ENCODE results near the gene ZSCAN12. TPM values are rescaled to one million over a fixed set of nuclear protein-coding genes. Genes with fewer than 3 reads are reported as not detected.

The ZSCAN12 gene
- total RNA-seq, 2 donors from 2014 or later, result 5.6 to 6.4 TPM

Other genes with a start within 250 kb of the ZSCAN12 start
- 1 to 10 TPM; 7.5 to 9.2 TPM for gene ZSCAN9, start 174.5 kb downstream of the ZSCAN12 start, total RNA-seq
- 1 to 10 TPM; 5.1 to 7.6 TPM for gene ZKSCAN4, start 147.5 kb downstream of the ZSCAN12 start, total RNA-seq
- under 1 TPM in 1 of 2 donors, not detected in 1; 0.14 TPM for gene NKAPL, start 140.4 kb downstream of the ZSCAN12 start, total RNA-seq
- 10 to 100 TPM; 10.1 to 10.7 TPM for gene ZSCAN26, start 132.6 kb downstream of the ZSCAN12 start, total RNA-seq
- gene PGBD1, start 118.2 kb downstream of the ZSCAN12 start, total RNA-seq, result 1 to 10 TPM; 4.7 to 5.9 TPM
- gene ZSCAN31, start 63.6 kb downstream of the ZSCAN12 start, total RNA-seq, result 1 to 10 TPM; 1.5 to 2.1 TPM
- gene ZKSCAN3, start 49.8 kb downstream of the ZSCAN12 start, total RNA-seq, result 1 to 10 TPM; 3.3 to 5.2 TPM
- gene ZSCAN23, start 43.7 kb upstream of the ZSCAN12 start, total RNA-seq, result 1 to 10 TPM; 2.5 to 4.3 TPM
- not detected for gene GPX6, start 116.0 kb upstream of the ZSCAN12 start, total RNA-seq
- gene GPX5, start 126.1 kb upstream of the ZSCAN12 start, total RNA-seq, result not detected

Measured in activated T-cell treated with anti-CD3 and anti-CD28 coated beads, Interleukin-2, amount 50 U/mL, for 72 hours (primary cell).